Urinary bladder (tissue), 2 donors: ENCODE measurements around the gene NEUROD6. TPM values are rescaled to one million over a fixed set of nuclear protein-coding genes. Genes with fewer than 3 reads are reported as not detected.

Source experiments
- polyA plus RNA-seq: library from polyadenylated mRNA; stranded (reverse); fragments of 200-250 nt; gene quantifications from one replicate; pipeline ENCODE4 v1.2.3, GENCODE V29; 2013
- small RNA-seq: library from RNA; depleted of rRNA; stranded (forward); fragments of <200 nt; gene quantifications from one replicate; pipeline ENCODE3, GENCODE V24; 2014
- total RNA-seq: library from RNA; depleted of rRNA; stranded (reverse); fragments of >200 nt; gene quantifications from one replicate; pipeline ENCODE4 v1.2.3, GENCODE V29; 2014
- donor health status: healthy.

NEUROD6 gene
- total and polyA plus RNA-seq, 2 donors = not detected

Small RNAs within 50 kb of the gene (small RNA-seq; reads per million reads assigned to genes)
- gene AC006380.1 = not detected

Other genes starting within 250 kb of the NEUROD6 start
- not detected for gene ITPRID1, start 173.4 kb upstream of the NEUROD6 start, total RNA-seq
- gene ITPRID1, start 173.4 kb upstream of the NEUROD6 start, polyA plus RNA-seq = not detected